K562 (cell line): ENCODE measurements around the gene ID1. TPM values are rescaled to one million over a fixed set of nuclear protein-coding genes. Genes with fewer than 3 reads are reported as not detected.

ENCODE experiments used
- CHD2 ChIP-seq: IDR thresholded peaks from 2 replicates; pipeline ENCODE4 v1.6.1; 2011; ENCODE audit warnings: low read depth, low read length
- GABPB2 ChIP-seq: fragments of 250-450 bp; sonication (Bioruptor Pico); conservative IDR thresholded peaks from 2 replicates; pipeline ENCODE4 v1.5.1; 2021; ENCODE audit warnings: mild to moderate bottlenecking
- MCM2 ChIP-seq: fragments of 450-650 bp; IDR thresholded peaks from 2 replicates; pipeline ENCODE4 v1.6.1; 2017; ENCODE audit warnings: low read depth, mild to moderate bottlenecking
- POLR2AphosphoS5 ChIP-seq: IDR thresholded peaks from 2 replicates; pipeline ENCODE4 v1.6.1; 2011; ENCODE audit warnings: mild to moderate bottlenecking, low read depth, low read length, moderate library complexity; ENCODE audit not compliant: control insufficient read depth, insufficient read depth
- PURB ChIP-seq: sonication (generic); formaldehyde crosslinking; IDR thresholded peaks from 2 replicates; pipeline ENCODE4 v1.9.0; 2021; ENCODE audit warnings: low read depth, mild to moderate bottlenecking, missing genetic modification reagents
- RBM14 ChIP-seq: fragments of 200-400 bp; formaldehyde crosslinking; IDR thresholded peaks from 2 replicates; pipeline ENCODE4 v1.6.1; 2018; ENCODE audit warnings: low read depth, mild to moderate bottlenecking, low read length, moderate library complexity, borderline replicate concordance; ENCODE audit not compliant: insufficient read depth
- ZBTB17 ChIP-seq: fragments of 450-650 bp; formaldehyde crosslinking; IDR thresholded peaks from 2 replicates; pipeline ENCODE4 v1.4.0; 2020; ENCODE audit warnings: mild to moderate bottlenecking
- ZC3H4 ChIP-seq: sonication (generic); formaldehyde crosslinking; IDR thresholded peaks from 2 replicates; pipeline ENCODE4 v1.9.0; 2021; ENCODE audit warnings: missing genetic modification reagents, borderline replicate concordance
- polyA plus RNA-seq, 8 experiments: library from polyadenylated mRNA; depleted of rRNA in 4 of 8; stranded (reverse) in 5 of 8; unstranded in 3 of 8; fragments of >200 nt; fragmentation: Nextera tagmentation in 2 of 8; fragmentation: Illumina TruSeq in 1 of 8; extraction: Ambion mirVana in 2 of 8; extraction: Trizol in 1 of 8; gene quantifications; 2 replicates each; pipeline versions ENCODE4 v1.2.1 to v1.2.3, GENCODE V29; 2011 to 2014; ENCODE audit warnings: inconsistent platforms in 1 of 8, missing spikeins in 1 of 8
- total RNA-seq, 7 experiments: library from RNA; depleted of rRNA in 6 of 7; stranded (reverse); fragments of >200 nt in 6 of 7; fragmentation: Illumina TruSeq in 2 of 7; extraction: Trizol in 2 of 7; gene quantifications; 2 replicates each; pipeline versions ENCODE4 v1.2.1 to v1.2.3, GENCODE V29; 2011 to 2021; ENCODE audit warnings: low replicate concordance in 1 of 7
- TF ChIP-seq, protein P1 (sequence below), 2 experiments: fragments of 450-650 bp; IDR thresholded peaks; 2 replicates each; pipeline ENCODE4 v1.6.1; 2016; ENCODE audit warnings: mild to moderate bottlenecking in 2 of 2, borderline replicate concordance in 1 of 2, low read depth in 1 of 2, moderate library complexity in 1 of 2
- TF ChIP-seq, protein P2 (sequence below): fragments of 450-650 bp; IDR thresholded peaks from one replicate; pipeline ENCODE4 v1.6.1; 2018; ENCODE audit warnings: mild to moderate bottlenecking, moderate library complexity; ENCODE audit not compliant: partially characterized antibody
- TF ChIP-seq, protein P3 (sequence below), 2 experiments: IDR thresholded peaks in 1 of 2; conservative IDR thresholded peaks in 1 of 2; 2 replicates each; pipeline ENCODE4 v1.6.1; 2016; ENCODE audit warnings: low read depth in 2 of 2, mild to moderate bottlenecking in 1 of 2, missing compliant biosample characterization in 1 of 2, missing genetic modification characterization in 1 of 2, moderate library complexity in 1 of 2
- TF ChIP-seq, protein P4 (sequence below): fragments of 250-450 bp; sonication (Bioruptor Pico); IDR thresholded peaks from 2 replicates; pipeline ENCODE4 v1.8.0; 2022; ENCODE audit warnings: moderate library complexity, mild to moderate bottlenecking, inconsistent platforms

Gene ID1
- total and polyA plus RNA-seq, 9 of the 15 experiments (the other 6 are each of a cell fraction or from before 2014, with no cell fraction given) = 1.4 to 358 (median 65.0) TPM

DNA sequence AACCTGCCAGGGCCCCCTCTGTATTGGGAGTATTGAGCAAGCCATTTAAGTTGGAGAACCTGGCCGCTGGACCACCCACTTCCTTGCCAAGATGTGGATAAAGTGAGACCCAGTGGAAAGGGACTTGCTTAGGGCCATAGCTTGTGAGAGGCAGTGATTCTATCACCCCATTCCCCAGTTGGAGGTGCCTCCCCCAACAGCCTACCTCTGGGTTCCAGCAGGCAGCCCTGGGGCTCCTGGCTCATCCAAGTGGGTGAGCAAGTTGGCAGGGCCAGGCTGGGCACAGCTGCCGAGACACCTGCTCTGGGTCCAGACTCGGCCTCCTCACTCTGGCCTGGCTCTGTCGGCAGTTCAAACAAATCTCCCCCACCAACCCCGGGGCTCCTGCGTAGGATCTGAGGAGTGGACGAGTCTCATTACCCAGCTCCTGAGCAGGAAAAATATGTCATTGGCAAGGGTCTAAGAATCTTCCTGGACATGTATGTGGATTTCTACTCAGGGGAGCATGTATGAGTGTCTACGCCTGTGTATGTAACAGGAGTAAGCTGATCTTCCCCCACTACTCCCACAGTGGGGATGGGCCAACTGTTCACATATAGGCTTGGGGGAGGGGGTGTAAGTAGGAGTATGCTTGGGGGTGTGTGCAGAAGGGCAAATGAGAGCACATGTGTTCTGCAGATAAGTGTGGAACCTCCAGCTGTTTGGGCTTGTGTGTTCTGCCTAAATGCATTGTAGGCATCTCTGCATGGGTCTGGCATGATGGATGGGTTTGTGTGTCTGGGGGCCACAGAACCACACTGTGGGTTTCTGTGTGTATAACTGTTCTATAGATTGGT is 1.9 kb downstream of the ID1 start (continued):
- TF ChIP-seq, protein P1, sequence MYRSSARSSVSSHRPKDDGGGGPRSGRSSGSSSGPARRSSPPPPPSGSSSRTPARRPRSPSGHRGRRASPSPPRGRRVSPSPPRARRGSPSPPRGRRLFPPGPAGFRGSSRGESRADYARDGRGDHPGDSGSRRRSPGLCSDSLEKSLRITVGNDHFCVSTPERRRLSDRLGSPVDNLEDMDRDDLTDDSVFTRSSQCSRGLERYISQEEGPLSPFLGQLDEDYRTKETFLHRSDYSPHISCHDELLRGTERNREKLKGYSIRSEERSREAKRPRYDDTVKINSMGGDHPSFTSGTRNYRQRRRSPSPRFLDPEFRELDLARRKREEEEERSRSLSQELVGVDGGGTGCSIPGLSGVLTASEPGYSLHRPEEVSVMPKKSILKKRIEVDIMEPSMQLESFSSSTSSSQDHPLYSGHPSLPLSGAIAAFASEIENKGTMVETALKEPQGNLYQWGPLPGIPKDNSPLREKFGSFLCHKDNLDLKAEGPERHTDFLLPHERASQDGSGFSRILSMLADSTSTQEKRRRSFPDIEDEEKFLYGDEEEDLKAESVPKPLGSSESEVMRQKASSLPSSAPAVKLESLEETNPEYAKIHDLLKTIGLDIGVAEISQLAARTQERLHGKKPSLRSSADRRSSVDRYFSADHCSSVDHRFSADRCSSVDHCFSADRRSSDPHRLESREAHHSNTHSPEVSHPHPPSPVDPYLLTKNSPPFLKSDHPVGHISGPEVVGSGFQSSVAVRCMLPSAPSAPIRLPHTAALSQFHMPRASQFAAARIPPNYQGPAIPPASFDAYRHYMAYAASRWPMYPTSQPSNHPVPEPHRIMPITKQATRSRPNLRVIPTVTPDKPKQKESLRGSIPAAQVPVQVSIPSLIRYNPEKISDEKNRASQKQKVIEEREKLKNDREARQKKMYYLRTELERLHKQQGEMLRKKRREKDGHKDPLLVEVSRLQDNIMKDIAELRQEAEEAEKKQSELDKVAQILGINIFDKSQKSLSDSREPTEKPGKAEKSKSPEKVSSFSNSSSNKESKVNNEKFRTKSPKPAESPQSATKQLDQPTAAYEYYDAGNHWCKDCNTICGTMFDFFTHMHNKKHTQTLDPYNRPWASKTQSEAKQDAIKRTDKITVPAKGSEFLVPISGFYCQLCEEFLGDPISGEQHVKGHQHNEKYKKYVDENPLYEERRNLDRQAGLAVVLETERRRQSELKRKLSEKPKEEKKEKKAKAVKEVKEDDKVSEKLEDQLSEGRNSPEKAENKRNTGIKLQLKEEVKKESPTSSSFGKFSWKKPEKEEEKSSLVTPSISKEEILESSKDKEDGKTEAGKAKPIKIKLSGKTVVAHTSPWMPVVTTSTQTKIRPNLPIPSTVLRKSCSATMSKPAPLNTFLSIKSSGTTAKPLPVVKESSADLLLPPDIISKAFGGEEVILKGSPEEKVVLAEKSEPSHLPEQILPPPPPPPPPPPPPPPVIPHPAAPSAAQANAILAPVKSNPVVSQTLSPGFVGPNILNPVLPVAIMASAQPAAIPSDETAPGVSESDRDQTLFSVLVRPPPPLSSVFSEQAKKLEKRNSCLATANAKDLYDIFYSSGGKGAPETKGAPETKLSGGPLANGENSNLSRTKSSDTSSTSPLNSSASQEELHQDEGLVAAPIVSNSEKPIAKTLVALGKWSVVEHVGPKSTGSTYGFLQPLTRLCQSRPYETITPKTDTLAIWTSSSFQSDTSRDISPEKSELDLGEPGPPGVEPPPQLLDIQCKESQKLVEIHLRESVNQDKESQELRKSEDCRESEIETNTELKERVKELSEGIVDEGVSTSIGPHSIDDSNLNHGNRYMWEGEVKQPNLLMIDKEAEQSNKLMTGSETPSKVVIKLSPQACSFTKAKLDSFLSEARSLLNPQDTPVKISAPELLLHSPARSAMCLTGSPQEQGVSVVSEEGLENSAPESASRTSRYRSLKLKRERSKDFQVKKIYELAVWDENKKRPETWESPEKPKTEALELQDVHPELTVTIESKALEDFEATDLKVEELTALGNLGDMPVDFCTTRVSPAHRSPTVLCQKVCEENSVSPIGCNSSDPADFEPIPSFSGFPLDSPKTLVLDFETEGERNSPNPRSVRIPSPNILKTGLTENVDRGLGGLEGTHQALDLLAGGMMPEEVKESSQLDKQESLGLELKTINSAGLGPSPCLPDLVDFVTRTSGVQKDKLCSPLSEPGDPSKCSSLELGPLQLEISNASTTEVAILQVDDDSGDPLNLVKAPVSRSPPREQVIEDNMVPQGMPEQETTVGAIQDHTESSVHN (IDR thresholded peaks at IDR 0.05; ENCODE audit: borderline replicate concordance in 1 of 2, low read depth in 1 of 2) = peak in 1 of 2 experiments; percentile 95; a peak in 2 of 4 replicates
- TF ChIP-seq MCM2 (no peak), RBM14 (no peak), ZC3H4 (CRISPR knock-in tag) (peak; percentile 91), POLR2AphosphoS5 (peak; percentile 87), ZBTB17 (peak; percentile 25; the same call in 1 of the 2 replicates), PURB (CRISPR knock-in tag) (no peak), CHD2 (peak; percentile 36; the same call in 1 of the 2 replicates), GABPB2 (CRISPR knock-in tag) (no peak)
- TF ChIP-seq, protein P2, sequence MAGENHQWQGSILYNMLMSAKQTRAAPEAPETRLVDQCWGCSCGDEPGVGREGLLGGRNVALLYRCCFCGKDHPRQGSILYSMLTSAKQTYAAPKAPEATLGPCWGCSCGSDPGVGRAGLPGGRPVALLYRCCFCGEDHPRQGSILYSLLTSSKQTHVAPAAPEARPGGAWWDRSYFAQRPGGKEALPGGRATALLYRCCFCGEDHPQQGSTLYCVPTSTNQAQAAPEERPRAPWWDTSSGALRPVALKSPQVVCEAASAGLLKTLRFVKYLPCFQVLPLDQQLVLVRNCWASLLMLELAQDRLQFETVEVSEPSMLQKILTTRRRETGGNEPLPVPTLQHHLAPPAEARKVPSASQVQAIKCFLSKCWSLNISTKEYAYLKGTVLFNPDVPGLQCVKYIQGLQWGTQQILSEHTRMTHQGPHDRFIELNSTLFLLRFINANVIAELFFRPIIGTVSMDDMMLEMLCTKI = no peak
- TF ChIP-seq, protein P3, sequence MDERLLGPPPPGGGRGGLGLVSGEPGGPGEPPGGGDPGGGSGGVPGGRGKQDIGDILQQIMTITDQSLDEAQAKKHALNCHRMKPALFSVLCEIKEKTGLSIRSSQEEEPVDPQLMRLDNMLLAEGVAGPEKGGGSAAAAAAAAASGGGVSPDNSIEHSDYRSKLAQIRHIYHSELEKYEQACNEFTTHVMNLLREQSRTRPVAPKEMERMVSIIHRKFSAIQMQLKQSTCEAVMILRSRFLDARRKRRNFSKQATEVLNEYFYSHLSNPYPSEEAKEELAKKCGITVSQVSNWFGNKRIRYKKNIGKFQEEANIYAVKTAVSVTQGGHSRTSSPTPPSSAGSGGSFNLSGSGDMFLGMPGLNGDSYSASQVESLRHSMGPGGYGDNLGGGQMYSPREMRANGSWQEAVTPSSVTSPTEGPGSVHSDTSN (CRISPR knock-in tag; IDR thresholded peaks at IDR 0.05; ENCODE audit: low read depth) = no peak
- TF ChIP-seq, protein P3 (tag; conservative IDR thresholded peaks at IDR 0.05; ENCODE audit: low read depth) = peak; percentile 77
- TF ChIP-seq, protein P4, sequence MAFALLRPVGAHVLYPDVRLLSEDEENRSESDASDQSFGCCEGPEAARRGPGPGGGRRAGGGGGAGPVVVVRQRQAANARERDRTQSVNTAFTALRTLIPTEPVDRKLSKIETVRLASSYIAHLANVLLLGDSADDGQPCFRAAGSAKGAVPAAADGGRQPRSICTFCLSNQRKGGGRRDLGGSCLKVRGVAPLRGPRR (CRISPR knock-in tag) = no peak
